ENCODE data around the gene FOCAD.

FOCAD gene

DNA sequence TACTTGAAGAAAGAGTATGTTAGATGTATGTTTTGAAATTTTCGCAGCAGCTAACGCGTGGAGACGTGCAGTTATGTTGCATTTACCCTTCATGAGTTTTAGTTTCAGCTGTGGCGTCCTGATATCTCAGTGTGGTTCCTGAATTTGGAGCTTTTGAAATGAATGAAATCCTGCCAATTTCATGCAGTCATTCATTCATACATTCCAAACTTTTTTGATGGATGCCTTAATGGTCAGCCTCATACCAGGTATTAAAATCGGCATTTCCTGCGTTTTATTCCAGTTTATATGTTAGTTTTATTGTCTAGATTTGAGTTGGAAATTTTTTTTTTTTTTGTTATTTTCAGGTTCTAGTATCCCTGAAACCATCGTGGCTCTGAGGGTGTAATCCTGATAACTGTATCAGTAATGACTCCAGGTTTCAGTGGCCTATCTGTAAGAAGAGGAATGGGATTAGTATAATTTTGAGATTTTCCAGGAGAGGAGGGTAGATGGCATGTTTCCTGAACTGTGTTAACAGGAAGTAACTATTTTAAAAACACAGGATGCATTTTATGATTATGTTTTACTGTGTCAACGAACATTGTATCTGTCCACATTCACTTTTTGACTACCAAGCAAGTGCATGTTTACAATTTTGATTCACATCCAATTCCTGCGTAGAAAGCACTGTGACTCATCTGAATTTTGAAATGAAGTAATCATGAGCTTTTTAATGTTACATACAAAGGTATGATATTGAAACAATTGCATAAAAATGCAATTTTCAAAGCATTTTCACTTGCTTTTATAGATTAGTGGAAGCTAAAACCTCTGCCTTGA lies 1.0 kb downstream of the FOCAD start:
- DNase-seq = no peak

DNA sequence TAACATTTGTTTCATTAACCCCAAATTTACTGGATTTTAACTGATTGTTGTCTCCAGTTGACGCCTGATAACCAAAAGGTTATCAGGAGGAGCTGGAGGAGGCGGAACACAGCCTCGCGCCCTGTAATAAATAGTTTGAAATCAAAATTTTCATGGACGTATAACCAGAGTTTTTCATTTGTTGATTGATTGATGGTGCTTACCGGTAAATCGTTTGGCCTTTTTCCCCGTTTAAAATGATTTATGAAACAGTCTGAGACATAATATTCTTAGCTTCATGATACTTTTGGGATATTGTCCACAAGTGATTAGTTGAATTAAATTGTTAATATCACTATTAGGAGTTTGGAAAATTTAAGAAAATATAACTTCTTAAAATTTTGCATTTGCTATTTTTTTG lies 1.7 kb downstream of the FOCAD start:
- DNase-seq = no peak

DNA sequence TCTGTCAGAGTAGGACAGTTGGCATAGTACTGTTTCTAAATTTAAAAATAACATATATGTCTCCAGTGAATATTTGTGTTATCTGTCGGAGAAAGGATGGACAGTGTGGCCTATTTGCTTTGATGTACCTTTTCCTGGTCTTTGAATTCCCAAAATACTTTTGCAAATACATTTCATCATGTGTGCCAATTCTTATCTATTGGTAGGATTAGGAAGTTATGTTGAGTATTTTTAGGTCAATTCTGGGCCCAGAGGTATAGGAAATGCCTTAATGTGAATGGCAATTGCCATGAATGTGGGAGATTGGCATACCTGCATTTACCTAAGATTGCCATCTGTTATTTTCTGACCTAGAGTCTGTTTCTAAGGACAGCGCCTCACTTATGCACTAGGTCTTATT lies 5.8 kb downstream of the FOCAD start:
- no peak for DNase-seq

- no peak for DNase-seq
These were observed 8.5 kb downstream of the FOCAD start for GRCh38 chr9:20692554-20692953.

- no peak for DNase-seq
These were observed 9.0 kb downstream of the FOCAD start for GRCh38 chr9:20693068-20693467.

- no peak for DNase-seq
These were observed 10.2 kb downstream of the FOCAD start for GRCh38 chr9:20694248-20694647.

GRCh38 chr9:20697021-20697719 lies 13.1 kb downstream of the FOCAD start:
- no peak for DNase-seq

DNA sequence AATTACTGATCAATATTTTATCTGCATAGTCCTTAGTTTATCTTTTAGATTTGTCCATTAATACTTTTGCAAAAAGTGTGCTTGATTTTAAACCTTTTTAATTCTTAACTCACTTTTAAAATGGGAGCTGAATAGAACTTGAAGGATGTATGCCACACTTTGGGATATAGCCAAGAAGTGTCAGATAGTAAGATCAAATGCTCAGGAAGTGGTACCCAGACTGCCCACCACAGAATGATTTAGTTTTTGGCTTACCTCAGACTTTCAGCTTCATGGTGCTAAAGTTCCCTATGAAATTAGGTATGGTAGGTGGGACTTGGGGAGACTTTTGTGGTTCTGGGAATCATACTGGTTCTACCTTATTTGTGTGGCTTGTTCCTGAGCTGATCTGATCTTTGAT lies 14.7 kb downstream of the FOCAD start:
- DNase-seq = no peak

DNA sequence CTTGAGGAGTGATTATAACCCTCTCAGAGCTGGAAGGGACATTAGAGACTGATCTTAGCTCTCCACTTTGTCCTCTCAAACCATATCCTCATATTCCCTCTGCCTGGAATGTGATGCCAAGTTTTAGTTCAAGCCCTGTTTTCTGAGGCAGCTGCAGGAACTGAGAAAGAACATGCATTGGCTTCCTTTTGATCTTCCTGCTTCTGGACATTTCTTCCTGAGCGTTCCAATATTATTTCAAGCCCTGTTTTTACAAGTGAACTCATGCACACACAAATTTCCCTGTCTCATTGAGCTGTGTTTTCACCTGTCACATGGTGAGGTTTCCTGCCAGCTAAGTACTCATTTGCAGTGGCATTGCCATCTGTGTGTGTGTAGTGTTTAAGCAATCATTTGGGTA lies 17.0 kb downstream of the FOCAD start:
- DNase-seq = no peak

- DNase-seq = no peak
These were observed 18.5 kb downstream of the FOCAD start for GRCh38 chr9:20702570-20702969.

DNA sequence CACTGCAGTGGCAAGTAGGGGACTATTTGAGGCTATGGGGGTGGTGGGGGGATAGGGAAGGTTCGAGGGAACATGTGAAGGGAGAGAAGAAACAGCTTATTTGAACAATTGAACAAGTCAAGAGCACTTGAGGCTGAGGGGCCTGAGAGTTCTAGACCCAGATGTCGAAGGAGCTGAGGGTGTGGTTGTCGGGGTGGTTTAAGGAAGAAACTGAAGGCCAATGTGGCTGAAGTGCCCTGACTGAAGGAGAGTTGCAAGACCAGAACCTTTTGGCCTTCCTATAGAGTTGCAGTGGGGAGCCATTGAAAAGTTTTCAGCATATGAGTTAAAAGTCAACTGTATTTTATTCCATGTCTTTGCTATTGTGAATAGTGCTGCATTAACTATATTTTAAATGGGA lies 19.1 kb downstream of the FOCAD start:
- no peak for DNase-seq

DNA sequence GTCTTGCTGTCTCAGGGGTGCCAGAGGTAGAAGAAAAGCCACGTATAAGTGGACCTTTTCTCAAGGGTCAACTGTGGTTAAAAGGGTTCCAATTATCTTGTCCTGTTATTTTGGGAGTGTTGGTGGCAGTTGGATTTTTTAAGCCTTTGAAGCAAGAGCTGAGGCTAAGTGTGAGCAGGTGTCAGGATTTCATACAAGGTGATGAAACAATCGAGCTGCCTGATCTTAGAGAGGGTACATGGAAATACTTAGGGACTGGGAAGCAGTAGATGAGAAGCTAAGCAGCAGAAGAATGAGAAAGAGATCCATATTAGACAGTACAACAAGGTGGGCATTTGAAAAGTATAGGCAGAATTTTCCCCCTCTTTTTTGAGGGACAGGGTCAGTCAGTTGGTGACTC lies 23.6 kb downstream of the FOCAD start:
- no peak for DNase-seq

DNA sequence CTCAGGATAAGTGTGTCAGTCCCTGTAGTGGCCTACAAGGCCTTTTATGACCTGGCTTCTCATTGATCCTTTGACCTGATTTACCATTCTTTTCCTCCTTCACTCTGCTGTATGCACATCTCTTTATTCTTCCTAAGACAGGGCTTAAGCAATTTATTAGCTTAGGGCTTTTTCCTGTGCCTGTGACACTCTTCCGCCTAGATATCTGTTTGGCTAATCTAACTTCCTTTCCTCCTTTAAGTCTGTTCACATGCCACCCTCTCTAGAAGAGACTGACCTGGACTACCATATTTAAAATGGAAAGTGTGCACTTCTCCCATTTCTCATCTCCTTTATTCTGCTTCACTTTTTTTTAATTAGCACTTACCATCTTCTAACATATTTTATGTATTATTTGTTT lies 29.1 kb downstream of the FOCAD start:
- no peak for DNase-seq

- no peak for DNase-seq
These were observed 30.7 kb downstream of the FOCAD start for GRCh38 chr9:20714442-20715415.

DNA sequence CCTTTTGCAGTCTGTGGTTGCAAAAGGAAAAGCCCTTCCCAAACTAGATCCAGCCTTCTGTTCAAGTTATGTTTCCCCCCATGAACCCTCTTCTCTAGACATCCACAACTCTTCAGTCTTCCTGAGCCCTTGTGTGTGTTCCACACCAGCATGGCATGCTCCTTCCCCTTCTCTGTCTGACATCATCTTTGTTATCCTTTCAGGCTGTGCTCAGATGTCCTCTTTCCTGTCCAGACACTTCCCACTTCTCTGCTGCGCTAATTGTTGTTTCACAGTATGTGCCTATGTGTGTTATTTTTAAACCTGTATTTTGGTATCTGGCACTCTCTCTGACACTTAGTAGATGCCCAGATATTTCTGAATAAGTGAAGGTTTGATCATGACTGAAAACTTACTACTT lies 38.2 kb downstream of the FOCAD start:
- no peak for DNase-seq

- DNase-seq = no peak
These were observed 41.6 kb downstream of the FOCAD start for GRCh38 chr9:20725675-20726074.

DNA sequence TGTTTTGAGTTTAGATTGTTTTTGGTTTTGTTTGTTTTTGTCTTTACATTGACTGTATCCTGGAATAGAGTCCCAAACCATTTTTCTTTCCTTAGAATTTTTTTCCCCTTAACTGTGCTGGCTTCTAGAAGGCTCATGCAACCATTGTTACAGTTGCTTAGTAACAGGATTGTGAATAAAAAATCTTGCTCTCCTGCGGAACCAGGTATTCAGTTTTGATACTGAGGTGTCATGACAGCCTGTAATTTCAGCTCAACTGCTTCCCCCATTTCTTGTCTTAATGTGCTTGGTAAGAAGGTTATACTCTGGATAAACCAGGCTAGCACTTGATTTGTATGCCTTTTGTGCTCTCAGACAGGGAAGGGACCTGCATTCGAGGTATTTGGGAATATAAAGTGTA lies 42.1 kb downstream of the FOCAD start:
- no peak for DNase-seq

- no peak for DNase-seq
These were observed 44.6 kb downstream of the FOCAD start for GRCh38 chr9:20728493-20729220.

DNA sequence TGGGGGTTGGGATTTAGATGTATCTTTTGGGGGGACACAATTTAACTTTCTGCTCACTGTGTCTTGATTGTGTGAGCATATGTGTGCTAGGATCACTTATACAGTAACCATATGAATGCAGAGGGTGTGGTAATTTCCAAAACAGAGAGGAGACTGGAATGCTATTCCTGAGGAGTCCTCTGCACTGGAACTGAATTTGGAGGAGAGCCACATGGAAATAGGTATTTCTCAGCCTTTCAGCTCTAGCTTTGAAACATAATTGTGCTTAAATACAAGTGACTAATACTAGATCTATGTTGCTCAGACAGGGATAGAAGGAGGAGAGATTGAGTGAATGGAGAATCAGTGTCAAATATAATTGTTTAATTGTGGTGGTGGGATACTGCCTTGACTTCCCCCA lies 45.5 kb downstream of the FOCAD start:
- no peak for DNase-seq

GRCh38 chr9:20732118-20732517 lies 48.1 kb downstream of the FOCAD start:
- DNase-seq = no peak

- no peak for DNase-seq
These were observed 50.2 kb downstream of the FOCAD start for GRCh38 chr9:20734275-20734674.

DNA sequence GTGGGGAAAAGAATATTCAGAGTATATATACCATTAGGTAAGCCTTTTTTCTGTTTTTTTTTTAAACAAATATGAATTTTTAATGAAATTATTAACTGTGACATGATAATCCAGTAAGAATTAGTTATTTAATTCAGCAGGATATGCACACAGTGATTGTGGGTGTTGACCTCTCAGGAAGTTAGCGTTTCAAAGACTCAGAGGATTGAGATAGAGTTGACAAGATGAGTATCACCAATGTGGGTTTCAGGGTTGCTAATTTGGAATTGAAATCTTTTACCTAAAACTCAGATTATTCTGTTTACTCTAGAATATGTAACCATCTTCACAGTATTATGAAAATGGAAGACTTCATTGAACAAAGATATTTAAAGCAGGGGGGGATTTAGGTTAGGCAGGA lies 56.2 kb downstream of the FOCAD start:
- no peak for DNase-seq
